HT1080 (cell line): ENCODE results near the gene USP5. TPM values are rescaled to one million over a fixed set of nuclear protein-coding genes. Genes with fewer than 3 reads are reported as not detected.
A peak's percentile ranks its signal among the peaks of the same experiment; 100 is the strongest.
"Not testable (repeated sequence)": the region's sequence is repeated elsewhere in the genome, so short reads cannot be mapped to it uniquely, and the experiment has no call there.

Experiments
- DNase-seq: peaks from one replicate; pipeline ENCODE4 v3.0.0-alpha.2; 2015; ENCODE audit warnings: low read depth
- total RNA-seq: library from RNA; depleted of rRNA; stranded (reverse); fragments of >200 nt; shearing (Covaris generic); gene quantifications from 2 replicates; pipeline ENCODE4 v1.2.3, GENCODE V29; 2014

USP5 gene
- total RNA-seq, 1 experiment from 2014 or later, result 112 TPM

DNA sequence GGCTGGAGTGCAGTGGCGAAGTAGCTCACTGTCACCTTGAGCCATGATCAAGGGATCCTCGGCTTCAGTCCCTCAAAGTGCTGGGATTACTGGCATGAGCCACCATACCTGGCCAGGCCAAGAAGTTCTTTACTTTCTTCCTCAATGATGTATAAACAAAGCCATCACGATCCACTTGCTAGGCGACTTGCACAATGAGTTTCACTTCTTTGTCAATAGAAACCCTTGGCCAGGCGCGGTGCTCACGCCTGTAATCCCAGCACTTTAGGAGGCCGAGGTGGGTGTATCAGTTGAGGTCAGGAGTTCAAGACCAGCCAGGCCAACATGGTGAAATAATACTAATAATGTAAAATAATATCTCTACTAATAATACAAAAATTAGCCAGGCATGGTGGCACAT, 35.5 kb downstream of the USP5 start:
- no peak for DNase-seq

DNA sequence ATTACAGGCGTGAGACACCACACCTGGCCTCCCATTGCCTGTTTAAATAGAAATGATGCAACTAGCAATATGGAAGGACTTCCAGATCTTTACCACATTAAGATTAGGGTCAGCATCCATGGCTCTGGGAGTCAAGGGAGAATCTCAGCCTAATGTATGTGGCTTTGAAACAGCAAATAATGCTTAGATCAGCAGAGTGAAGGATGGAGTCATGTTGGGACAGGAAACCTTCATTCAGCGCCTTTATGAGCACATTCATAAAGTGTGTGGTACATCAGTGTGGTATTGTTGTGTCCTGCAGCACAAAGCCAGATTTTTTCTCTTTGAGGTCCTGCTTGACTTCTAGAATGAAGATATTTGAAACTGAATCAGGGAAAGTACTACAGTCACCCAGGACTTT, 36.4 kb downstream of the USP5 start:
- DNase-seq, result no peak

DNA sequence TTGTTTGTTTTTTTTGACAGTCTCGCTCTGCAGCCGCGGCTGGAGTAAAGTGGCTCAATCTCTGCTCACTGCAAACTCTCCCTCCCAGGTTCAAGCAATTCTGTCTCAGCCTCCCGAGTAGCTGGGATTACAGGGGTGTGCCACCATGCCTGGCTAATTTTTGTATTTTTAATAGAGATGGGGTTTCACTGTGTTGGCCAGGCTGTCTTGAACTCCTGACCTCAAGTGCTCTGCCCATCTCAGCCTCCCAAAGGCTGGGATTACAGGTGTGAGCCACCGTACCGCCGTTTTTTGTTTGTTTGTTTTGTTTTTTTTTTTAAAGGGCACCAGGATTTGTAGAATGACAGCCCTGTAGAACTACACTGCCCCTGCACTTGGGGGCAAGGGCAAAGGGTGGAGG, 36.8 kb downstream of the USP5 start:
- DNase-seq, result not testable (repeated sequence)

DNA sequence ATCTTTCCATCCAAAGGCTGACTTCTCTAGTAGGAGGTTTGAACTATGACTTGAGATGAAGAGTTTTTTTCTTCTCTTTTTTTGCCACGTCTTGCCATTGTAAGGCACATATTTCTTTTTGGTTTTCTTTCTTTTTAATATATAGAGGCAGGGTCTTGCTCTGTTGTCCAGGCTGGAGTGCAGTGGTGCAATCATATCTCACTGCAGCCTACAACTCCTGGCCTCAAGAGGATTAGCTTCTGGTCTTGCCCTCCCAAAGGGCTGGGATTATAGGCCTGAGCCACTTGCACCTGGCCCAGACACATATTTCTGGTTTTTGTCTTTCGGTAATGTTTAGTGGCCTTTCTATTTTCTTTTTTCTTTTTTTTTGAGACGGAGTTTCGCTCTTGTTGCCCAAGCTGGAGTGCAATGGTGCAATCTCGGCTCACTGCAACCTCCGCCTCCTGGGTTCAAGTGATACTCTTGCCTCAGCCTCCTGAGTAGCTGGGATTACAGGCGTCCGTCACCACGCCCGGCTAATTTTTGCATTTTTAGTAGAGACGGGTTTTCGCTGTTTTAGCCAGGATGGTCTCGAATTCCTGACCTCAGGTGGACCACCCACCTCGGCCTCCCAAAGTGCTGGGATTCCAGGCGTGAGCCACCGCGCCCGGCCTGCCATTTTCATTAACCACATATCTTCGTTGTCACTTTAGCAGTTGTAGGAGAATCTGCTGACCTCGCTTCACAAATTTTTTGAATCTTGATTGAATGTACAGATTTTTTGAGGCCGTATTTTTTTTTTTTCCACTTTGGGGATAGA, 38.0 kb downstream of the USP5 start:
- DNase-seq, result not testable (repeated sequence)

DNA sequence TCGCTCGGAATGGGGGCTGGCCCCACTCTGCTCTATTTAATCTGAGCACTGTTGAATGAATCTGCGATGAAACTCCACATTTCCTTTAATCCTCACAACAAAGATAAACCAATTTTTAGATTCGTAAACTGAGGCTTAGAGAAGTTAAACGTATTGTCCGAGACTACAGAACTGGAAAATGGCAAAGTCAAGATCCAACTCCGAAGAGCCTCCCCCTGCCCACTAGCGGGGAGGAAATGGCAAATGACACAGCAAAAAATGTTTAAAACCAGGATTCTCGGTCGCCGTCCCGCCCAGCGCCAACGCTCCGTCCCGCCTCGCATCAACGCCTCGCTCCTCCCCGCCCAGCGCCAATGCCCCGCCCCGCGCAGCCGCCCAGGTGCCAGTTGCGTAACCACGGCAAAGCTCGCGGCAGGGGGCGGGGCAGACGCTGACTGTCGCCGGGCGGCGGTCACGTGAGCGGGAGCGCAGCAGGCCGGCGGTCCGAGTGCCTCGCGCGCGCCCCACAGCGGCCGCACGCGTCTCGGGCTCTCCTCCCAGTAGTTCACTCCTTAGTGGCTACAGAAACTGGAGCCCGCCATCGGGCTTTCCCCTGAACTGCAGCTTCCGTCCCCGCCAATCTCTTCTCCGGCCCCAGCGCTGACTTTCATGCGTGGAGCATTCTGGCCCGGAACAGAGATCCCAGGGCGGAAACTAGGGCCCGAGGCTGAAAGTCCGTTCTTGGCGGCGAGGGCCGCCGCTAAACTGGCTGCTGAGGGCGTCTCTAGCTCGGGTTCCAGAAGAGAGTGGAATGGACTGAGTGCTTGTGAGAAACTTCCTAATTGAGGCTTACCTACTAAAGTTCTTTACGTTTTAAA, 39.1 kb downstream of the USP5 start:
- peak; percentile 95 for DNase-seq

DNA sequence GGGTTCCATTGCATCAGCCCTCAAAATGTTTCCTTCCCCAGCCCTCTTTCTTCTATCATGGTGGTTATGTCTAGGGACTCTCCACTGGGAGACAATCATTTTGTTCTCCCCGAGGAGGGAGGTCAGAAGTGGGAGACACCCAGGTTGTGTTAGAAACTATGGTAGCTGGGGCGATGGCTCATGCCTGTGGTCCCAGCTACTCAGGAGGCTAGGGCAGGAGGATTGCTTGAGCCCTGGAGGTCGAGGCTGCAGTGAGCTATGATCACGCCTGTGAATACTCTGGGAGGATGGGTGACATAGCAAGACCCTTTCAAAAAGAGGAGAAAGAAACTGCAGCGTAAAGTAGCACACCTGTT, 39.7 kb downstream of the USP5 start:
- no peak for DNase-seq

DNA sequence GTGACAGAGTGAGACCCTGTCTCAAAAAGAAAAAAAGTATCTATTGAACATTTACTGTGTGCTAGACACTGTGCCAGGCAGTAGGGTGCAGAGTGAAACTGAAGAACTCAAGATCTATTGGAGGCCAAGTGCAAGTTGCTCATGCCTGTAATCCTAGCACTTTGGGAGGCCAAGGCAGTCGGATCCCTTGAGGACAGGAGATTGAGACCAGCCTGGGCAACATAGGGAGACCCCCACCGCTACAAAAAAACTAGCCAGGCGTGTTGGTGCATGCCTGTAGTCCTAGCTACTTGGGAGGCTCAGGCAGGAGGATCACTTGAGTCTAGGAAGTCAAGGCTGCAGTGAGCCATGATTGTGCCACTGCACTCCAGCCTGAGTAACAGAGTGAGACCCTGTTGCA, 40.7 kb downstream of the USP5 start:
- DNase-seq, result not testable (repeated sequence)

DNA sequence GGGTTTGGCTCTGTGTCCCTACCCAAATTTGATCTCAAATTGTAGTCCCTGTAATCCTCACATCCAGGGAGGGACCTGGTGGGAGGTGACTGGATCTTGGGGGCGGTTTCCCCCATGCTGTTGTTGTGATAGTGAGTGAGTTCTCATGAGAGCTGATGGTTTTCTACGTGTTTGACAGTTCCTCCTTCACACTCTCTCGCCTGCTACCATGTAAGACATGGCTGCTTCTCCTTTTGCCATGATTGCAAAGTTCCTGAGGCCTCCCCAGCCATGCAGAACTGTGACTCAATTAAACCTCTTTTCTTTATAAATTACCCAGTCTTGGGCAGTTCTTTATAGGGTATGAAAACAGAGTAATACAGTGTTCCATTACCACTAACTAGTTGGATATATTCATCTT, 42.4 kb downstream of the USP5 start:
- DNase-seq, result no peak

DNA sequence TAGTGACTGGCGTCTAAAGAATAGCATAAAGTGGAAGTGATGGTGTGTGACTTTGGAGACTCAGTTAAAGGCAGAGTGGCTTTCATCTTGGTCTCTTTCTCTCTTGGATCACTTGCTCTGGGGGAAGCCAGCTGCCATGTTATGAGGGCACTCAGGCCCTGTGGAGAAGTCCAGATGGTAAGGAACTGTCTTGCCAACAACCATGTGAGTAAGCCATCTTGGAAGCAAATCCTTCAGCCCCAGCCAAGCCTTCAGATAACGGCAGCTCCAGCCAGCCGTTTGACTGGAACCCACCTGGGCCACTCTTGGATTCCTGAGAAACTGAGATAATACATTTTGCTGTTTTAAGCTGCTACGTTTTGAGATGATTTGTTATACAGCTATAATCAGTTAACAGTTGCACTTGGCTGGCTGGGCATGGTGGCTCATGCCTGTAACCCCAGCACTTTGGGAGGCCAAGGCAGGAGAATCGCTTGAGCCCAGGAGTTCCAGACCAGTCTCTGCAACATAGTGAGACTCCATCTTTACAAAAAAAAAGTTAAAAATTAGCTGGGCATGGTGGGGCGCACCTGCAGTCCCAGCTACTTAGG, 45.0 kb downstream of the USP5 start:
- no peak for DNase-seq

DNA sequence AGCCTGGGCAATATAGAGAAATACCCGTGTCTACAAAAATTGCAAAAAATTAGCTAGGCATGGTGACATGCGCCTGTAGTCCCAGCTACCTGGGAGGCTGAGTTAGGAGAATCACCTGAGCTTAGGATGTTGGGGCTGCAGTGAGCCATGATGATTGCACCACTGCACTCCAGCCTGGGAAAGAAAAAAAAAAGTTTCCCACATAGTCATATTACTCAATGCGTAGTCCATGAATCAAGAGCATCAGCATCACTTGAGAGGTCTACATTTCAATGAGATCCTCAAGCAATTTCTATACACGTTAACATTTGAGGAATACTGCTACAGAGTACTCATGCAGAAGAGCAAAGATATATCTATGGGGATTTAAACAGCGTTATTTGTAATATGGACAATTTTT, 47.5 kb downstream of the USP5 start:
- DNase-seq, result no peak

DNA sequence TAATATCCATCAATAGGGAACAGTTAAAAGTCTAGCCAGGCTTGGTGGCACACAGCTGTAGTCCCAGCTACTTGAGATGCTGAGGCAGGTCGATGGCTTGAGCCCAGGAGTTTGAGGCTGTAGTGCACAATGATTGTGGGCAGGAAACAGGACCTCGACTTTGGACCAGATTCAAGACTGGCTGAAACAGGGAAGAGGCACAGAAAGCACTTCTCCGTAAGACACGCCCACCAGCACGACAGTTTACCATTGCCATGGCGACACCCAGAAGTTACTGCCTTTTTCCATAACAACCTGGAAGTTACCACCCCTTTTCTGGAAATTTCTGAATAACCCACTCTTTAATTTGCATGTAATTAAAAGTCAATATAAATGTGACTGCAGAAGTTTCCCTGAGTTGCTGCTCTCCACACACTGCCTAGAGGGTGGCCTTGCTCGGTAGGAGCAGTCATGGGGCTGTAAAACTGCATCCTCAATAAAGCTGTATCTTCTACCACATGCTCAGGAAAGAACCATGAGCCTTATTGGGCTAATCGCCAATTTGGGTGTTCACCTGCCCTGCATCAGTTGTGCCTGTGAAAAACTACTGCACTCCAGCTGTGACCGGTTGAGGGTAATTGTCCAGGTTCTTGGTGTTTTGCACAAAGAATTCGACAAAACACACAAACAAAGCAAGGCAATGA, 48.0 kb downstream of the USP5 start:
- DNase-seq, result peak; percentile 49

DNA sequence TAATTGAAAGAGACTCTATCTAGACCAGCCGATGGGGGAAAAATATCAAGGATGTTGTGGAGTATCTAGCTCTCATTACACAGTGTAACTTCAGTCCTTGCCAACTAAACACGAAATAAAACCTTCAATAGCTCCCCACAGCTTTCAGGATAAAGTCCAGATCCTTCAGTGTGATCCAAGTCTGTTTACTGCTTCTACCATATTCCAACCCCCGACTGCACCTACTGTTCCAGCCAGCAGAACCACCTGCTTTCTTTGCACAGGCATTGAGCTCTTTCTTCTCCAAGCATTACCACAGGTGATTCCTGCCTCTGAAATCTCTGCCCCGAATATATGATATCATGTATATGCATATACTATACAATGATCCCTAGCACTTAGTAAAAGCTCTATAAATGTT, 50.5 kb downstream of the USP5 start:
- DNase-seq, result no peak

DNA sequence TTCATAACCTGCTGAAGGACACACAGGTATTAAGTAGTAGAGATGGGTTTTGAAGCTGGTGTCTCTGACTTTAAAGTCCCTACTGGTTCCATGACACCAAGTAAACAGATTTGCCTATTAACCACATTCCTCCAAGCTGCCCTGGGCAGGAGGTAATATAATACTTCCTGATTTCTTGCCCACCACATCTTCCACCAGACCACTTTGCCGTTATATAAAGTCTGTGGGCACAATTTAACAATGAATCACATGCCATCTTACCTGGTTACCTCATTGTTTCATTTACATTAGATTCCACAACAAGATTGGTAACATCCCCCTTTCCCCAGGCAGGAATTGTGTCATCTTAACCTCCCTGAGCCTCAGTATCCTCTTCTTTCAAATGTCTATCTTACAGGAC, 51.8 kb downstream of the USP5 start:
- DNase-seq, result peak; percentile 77

DNA sequence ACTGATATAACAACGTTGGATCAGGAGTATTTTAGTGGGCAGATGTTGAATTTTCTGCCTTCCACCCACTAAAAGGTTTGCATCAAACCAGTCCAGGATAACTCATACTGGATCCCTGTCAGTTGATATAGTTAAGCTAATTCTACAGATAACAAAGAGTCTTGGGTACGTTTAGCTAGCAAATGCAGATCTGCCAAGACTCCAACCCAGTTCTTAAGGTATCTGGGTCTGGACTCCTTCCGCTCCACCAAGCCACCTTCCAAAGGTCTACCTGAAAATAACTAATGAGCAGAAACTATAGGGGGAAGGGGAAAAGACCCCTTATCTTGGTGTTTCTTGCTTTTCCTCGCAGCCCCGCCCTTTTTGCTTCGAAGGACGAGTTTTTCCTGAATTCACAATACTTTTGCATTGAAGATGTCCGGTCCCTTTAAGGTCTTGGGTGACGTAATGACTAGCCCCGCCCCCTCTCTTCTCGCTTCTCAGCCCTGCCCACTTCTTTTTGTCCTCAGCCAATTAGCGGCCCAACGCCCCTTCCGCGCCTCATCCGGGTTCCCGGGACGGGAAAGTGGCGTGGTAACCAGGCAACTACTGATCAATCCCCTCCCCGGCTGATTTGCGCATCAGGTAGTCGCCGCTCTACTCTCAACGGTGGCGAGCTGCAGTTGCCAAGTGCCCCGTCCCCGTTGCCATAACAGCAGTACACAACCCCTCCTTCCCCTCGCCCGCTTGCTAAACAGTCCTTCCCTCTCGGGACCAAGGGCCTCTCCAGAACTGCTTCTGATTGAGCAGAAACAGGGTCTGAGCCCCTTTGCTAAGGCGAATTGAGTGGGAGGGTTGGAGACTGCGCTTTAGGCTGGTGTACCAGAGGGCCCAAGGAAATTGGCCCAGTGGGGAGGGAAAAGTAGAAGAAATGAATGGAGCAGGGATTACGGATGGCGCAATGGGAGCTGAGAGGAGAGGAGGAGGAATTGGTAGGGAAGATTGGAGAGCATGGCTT, 52.6 kb downstream of the USP5 start, which contains the start of gene LRRC23:
TSS of gene LRRC23 (plus strand) at position 543 of the 997 bp plus-strand sequence. CDS start 812 bp downstream, outside the sequence.
- peak; percentile 94 for DNase-seq

DNA sequence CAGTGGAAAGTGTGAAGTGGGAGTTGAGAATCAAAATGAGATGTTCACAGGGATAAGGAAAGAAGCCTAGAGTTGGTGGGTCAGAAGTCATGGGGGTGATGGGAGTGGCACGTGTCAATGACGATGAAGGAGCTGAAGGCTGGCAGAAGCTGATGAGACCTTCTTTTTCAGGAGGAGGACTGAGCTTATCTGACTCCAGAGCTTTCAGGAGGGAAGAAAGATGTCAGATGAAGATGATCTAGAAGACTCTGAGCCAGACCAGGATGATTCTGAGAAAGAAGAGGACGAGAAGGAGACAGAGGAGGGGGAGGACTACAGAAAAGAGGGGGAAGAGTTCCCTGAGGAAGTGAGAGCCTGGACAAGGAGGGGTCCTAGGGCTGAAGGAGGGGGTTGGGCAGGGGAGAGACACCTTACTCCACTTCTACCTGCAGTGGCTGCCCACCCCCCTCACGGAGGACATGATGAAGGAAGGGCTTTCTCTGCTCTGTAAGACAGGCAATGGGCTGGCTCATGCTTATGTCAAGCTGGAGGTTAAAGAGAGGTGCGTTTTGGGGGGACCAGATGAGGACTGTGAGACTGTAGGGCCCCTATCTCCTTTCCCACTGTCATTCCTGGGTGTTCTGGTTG, 53.6 kb downstream of the USP5 start:
- no peak for DNase-seq

DNA sequence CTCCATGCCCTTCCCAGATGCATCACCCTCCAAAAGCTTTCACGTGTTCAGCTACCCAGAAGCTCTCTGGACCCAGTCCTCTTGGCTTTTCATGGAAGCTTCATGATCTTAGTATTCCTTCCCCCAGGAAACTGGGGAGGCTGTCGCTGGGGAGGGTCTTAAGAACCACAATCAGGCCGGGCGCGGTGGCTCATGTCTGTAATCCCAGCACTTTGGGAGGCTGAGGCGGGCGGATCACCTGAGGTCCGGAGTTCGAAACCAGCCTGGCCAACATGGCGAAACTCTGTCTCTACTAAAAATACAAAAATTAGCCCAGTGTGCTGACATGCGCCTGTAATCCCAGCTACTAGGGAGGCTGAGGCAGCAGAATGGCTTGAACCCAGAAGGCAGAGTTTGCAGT, 56.2 kb downstream of the USP5 start:
- DNase-seq, result not testable (repeated sequence)

DNA sequence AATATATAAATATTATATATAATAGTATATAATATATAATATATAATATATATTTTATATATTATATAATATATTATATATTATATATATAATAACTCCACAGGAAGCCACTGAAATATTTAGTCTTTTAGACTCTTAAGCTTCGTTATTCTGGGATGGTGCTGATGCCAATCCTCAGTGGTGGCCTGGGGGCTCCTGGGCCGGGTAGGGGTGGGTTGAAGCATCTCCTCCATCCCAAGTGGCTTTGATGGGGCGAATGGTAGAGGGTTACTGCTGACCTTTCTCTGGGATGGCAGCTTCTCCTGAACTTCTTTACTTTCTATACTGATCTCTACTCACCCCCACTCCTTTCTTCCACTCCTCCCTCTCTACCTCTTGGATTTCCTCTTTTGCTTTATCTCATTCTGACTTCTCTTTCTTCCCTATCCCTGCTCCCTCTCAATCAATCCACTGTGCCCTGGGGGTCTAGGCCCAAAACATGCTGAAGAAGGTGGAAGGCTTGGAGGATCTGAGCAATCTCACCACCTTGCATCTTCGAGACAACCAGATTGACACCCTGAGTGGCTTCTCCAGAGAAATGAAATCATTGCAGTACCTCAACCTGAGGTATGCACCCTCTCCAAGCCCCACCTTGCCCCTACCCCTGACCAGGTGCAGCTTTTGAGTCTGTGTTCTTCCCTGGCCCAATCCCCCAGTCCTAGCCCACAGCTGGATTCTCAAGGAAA, 57.6 kb downstream of the USP5 start:
- DNase-seq, result no peak

DNA sequence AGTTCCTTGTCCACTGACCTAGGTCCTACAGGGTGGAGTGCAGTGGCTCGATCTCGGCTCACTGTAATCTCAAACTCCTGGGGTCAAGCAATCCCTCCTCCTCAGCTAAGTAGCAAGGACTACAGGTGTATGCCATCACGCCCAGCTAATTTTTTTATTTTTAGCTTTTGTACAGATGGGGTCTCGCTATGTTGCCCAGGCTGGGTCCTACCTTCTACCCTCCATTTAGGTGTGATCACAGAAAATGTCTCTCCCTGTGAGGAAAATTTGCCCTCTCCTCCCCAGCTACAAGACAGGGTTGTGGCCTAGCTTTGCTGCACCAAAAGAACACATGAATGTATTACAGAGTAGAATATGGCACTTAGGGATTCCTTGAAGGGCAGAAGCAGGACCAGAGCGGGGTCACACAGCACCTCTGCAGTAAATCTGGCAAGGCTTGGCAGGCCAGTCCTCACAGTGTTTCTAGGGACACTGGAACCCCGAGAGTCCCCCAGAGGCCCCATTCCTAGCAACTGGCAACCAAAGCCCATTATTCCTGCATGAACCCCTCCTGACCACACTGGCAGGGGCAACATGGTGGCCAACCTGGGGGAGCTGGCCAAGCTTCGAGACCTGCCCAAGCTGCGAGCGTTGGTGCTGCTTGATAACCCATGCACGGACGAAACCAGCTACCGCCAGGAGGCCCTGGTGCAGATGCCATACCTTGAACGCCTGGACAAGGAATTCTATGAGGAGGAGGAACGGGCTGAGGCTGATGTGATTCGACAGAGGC, 60.4 kb downstream of the USP5 start:
- no peak for DNase-seq
